ENCODE results near the gene CTSH.
"Not testable (repeated sequence)": the region's sequence is repeated elsewhere in the genome, so short reads cannot be mapped to it uniquely, and the experiment has no call there.

CTSH gene

DNA sequence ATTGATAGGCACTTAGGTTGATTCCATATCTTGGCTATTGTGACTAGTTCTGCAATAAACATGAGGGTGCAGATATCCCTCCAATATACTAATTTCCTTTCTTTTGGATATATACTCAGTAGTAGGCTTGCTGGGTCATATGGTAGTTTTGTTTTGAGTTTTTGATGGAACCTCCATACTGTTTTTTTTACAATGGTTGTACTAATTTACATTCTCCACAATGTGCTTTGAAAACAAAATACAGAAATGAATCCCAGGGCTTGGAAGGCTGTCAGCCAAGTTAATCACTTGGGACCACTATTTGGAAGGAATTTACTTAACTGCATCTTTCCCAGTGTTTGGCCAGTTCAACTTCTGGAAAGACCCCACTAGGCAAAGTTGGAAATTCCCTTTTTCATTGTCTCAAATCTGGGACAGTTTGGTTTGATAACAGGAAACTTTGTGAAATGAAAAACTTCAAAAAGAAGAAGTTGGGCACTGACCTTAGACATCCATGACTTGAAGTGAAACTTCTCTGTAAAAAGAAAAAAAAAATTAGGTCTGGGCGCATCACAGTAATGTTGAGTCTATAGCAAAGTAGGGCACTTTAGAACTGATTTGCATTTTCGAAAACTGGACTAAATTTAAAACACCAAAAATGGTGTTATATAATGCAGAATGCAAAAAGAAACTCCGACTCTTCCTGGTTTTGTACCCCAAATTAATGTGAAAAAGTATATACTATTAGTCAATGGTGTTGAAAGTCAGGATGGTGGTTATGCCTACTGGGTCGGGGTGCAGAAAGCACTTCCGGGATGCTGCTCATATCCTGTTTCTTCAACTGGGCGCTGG, 6.0 kb downstream of the CTSH start:
- peak; percentile 79 for DNase-seq (ENCODE audit: low spot score)

GRCh38 chr15:78937132-78937739, 7.6 kb downstream of the CTSH start:
- DNase-seq (ENCODE audit: low spot score) = no peak

GRCh38 chr15:78934655-78935023, 10.2 kb downstream of the CTSH start:
- DNase-seq (ENCODE audit: low spot score) = no peak

DNA sequence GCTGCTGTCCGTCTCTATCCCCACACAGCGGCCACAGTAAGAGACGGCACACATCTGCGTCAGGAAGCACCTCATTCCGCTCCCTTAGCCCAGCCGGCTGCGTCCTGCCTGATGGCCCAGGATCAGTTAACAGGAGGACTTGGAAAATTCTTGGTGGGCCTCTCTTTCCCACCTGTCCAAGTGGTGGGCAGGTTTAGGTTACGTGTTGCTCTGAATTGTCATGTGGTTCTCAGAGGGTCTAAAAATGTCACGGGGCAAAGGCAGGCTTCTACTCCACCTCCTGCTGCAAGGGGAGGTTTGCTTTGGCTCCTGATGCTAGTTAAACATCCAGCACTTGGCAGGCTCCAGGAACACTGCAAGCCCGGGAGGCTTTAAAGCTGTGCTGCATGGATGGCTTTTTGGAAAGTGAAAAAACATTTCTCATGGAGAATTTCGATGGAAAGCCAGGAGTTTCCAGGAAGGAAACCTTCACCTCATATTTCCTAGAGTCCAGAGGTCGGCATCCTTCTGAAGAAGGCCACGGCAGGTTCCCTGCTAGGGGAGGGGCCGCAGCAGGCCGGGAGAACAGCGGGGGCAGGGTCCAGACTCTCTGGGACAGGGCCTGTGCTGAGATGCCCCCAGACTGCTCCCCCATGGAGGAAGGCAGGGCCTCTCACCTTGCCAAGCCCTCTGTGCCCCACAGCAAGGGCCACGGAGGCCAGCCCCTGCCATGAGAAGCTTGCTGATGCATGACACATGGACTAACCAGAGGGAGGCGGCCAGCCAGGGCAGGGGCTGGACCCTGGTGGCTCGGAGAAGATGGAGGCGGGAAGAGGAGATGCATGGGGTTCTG, 10.8 kb downstream of the CTSH start:
- no peak for DNase-seq (ENCODE audit: low spot score)

DNA sequence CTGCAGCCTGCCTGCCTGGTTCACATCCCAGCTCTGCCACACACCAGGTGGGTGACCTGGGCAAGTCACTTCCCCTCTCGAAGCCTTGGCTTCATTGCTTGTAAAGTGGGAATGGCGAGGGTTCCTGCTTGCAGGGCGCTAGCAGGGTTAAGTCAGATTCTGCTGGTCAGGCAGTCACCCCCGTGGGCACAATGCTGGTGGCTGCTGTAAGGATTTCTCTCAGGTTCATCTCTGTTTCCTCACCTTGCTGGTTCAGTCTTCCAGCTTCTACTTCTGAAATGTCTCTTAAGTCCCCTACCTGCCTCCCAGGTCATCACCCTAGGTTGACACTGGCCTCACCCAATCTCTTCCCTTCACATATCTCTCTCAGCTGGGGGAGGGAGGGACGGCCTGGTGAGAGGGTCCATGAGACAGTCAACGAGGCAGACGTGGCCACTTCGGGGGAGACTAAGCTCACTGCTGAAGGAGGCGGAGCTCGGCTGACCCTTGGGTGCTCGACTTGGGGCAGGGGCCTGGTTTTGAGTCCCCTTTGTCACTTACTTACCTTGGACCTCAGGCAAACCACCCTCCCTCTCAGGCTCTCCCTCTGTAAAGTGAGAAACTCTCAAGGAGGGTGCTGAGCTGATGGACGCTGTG, 11.5 kb downstream of the CTSH start:
- DNase-seq (ENCODE audit: low spot score) = no peak

DNA sequence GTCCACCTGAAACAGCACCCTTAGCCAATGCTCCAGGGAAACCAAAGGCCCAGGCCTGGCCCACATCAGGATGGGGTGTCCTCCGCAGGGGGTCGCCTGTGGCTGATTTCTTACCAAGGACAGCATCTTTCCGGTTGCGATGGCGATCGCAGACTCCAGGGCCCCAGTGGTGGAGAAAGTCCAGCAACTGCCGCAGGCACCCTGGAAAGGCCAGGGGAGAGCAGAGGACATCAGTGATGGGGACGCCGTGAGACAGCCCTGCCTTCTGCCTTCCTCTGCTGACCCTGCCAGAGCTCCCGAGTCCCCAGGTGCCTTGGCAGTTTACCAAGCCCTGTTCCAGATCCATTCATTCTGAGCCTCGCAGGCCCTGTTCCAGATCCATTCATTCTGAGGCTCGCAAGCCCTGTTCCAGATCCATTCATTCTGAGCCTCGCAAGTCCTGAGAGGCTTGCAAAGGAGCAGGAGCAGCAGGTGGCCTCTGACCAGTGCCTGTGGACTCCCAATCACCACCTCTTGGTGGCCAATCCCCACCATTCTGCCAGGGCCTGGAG, 12.5 kb downstream of the CTSH start:
- no peak for DNase-seq (ENCODE audit: low spot score)

DNA sequence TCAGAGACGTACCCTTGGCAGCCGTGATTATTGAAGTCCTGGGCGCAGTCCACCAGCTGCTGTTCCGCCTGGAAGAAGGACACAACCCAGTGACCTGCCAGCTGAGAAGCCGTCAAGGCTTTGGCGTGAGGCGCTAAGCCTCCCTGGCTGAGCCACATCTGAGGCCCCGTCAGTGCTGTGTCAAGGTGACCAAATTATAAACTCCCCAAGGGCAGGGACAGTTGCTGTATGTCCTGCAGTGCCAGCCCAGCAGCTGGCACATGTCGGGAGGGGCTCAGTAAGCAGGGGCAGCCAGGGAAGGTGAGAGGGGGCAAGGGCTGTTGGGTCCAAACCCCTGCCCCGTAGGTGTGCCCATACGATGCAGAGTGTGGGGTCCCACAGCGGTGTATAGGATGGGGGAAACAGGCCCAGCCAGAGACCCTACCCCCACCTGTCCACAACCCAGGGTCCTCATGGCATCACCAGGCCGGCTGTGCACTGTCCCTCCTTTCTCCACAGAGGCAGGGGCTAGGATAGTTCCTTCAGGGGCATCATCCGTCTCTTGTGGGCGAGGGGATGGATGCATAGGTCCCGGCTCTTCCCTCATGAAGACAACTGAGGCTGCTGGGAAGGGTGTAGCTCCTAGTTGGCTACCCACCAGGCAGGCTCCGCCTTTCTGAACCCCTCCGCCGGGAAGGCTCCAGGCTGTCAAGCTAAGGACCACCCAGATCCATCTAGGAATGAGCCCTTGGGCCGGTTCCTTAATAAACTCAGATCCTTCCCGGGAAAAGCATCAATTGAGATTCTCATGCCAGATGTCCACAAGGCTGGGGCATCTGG, 13.2 kb downstream of the CTSH start:
- DNase-seq (ENCODE audit: low spot score) = no peak

DNA sequence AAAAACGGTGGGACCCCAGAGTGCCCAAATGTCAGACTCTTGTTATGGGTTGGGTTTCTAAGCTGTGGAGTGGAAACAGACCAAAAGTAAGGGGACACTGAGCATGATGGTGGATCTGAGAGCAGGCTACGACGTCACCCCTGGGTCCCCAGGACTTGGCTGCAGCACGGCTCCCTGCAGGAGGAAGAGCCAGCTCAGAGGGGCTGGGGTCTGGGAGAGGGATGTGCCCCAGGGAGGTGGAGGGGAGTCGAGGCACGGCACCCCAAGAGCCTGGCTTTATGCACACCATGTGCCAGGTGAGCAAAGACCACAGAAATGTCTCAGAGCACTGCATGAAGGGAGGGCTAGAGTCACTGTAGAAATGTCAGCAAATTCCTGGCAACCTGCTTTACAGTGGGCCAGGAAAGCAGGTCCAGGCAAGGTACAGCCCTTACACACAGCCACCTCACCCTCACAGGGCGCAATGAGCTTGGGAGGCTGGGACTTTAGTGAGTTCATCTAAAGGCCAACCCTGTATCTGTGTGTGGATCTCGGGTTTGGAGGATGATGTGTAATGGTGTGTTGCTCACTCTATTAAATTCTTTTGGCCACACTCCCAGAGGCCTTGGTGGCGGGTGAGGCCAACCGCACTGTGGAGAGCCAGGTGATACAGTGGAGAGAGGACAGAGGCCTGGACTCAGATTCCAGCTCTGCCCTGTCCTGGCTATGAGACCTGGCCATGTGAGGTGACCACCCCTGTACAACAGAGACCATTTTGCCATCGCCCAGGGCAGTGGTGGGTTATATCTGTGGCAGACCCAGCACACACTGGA, 14.1 kb downstream of the CTSH start:
- DNase-seq (ENCODE audit: low spot score) = no peak

DNA sequence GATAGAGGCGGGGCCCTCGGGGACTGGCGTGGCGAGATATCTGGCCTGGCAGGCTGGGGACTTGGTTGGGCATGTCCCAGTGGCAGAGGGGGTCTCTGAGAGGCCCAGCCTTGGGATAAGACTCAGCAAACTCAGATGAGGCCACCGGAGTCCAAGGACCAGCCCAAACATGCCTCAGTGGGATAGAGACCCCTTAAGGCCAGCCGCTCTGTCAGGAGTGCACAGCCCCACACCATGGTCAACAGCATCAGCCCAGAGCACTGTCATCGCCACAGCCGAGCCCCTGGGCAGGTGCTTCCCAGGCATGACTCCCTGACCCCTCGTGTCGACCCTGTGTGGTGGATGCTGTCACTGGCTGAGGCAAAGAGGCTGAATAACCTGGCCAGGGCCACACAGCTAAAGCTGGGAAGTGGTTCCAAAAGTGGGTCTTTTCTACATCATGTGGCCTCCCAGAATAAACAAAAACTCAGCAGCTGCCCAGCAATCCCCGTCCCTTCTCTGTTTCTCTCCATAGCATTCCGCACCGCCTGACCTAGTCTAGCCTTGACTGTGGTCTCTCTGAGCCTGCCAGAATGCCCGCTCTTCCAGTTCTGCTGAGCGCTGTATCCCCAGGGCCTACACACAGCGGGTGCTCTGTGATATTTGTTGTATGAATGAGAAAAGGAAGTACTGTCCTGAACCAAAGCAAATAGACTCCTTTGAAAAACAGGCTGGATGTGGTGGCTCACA, 15.1 kb downstream of the CTSH start:
- no peak for DNase-seq (ENCODE audit: low spot score)

DNA sequence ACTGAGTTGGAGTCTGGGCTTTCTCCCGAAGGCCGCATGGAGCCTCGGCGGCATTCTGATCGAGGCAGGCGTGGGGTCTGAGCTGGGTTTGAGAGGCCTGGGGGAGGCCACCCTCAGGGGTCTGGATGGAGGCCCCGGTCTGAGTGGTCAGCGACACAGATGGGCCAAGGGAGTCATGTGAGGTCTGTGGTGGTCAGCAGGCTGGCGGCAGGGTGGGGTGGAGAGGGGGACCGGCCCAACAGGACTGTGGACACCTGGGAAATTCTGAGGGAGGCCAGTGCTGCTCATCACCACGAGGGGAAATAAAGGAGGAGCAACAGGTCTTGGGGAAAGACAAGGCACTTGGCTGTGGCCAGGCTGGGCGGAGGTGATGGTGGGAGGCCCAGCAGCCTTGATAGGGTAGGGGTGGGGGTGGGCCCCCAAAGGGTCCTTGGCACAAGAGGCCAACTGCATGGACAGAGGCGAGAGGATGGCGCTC, 16.2 kb downstream of the CTSH start:
- DNase-seq (ENCODE audit: low spot score) = no peak

GRCh38 chr15:78928176-78928575, 16.7 kb downstream of the CTSH start:
- DNase-seq (ENCODE audit: low spot score) = not testable (repeated sequence)

DNA sequence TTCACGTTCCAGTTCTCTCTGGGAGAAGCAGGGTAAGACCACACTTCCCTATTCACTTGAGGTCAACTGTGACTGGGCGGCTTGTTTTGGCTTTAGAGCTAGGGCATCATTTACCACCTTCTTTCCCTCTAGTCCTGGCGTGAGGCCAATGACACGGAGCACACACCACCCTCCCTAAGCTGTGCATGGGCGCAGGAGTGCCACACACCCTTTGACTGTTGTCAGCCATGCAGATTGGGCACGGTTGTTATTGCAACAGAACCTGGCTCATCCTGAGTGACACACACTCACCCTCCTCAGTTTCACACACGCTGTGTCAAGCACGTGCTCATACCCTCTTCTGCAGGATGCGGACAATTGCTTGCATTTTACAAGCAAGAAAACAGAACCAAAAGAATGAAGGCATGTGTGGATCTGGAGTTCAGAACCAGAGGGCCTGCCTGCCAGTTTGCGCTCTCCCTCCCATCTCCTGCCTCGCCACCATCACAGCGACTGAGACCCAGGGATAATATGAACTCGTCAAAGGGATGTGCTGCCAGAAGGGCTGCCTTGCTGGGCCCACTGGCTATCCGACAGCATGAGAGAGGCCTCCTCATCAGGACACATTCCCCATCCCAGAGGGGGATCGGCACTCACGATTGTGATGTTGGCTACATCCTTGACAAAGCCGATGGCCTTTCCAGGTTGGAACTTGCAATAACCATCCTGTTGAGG, 17.6 kb downstream of the CTSH start:
- DNase-seq (ENCODE audit: low spot score) = no peak

GRCh38 chr15:78925956-78926743, 18.7 kb downstream of the CTSH start:
- no peak for DNase-seq (ENCODE audit: low spot score)

DNA sequence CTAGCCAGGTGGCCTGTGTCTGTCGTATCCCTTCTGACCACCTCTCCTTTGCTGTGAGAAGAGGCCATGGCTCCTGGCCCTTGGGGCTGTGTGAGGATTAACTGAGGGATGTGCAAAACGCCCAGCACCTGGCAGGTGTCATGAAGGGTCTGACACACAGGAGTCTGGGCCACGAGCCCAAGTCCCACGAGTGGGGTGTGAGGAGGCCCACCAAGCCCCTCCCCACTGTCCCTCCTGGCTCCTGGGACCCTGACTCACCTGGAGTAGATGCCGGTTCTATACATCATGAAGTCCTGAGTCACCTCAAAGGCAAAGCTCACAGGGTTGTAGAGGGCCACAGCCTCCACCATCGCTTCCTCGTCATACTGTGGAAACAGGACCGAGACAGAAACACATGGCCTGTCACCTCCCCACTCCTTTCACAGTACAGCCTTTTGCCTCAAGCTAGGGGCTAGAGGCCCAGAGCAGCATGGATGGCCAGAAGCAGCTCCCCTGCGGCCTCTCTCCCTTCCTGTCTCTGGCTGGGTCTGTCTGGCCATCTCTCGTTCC, 19.7 kb downstream of the CTSH start:
- DNase-seq (ENCODE audit: low spot score) = no peak

DNA sequence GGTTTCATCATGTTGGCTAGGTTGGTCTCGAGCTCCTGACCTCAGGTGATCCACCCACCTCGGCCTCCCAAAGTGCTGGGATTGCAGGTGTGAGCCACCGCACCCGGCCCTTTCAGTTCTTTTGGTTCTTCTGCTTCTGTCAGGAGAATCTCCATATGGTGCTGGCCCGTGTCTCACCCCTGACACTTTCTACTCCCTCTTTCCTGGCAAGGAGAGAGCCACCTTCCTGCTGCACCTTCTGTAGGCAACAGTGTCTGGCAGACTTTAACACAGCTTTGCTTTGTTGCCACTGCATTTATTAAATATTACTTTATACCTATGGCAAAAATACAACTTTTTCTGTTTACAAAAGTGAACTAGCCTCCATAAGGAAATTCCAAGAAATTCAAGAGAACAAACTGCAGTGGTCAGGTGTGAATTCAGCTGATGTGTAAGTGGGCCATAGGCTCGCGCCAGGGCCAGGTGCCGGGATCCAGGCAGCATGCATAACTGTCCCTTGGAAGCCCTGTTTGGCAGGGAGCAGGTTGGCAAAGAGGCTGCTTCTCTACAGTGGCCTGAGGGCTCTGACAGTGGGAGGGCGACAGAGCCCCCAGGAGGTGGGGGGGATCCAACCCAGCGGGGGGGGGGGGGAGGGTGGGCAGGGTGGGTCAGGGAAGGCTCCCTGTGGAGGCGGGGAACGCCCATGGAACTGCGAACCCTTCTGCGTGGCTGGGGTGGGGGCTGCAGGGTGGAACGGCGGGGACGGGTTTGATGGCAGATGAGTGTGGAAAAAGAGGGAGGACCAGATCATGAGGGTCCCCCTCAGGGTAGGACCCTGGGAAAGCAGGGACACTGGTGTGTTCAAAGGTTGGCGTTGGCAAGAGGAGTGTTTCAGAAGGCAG, 21.1 kb downstream of the CTSH start:
- no peak for DNase-seq (ENCODE audit: low spot score)

DNA sequence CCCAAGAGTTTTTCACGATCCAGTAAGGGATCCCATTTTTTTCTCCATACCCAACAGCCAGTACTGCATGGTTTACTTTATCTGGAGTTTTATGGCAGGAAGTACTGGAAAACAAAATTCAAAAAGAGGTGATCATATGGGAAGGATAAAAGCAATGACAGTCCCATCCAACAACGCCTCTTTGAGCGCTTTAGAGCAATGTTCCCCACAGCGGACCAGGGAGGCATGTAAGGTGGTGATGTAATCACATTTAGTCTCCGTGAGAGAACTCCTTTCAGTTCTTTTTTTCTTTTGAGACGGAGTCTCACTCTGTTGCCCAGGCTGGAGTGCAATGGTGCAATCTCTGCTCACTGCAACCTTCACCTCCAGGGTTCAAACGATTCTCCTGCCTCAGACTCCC, 21.8 kb downstream of the CTSH start:
- DNase-seq (ENCODE audit: low spot score) = no peak

DNA sequence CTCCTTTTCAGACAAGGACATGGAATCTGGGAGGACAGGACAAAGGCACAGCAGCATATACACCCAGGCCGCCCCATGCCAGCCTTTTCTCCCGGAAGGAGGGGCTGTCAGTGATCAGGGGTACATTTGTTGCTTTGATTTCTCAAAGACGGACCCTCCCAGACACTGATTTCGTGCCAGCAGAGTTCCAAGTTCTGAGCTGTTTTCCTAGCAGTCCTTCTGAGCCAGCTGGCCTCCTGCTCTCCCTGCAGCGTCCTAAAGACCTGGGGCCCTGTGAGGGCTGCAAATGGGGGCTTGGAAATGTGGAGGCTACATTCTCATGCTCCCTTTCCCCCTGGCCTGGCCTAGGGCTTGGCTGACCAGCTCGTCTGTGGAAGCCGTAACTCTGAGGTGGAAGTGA, 22.3 kb downstream of the CTSH start:
- DNase-seq (ENCODE audit: low spot score) = no peak
